NCI-H446 (cell line): ENCODE measurements around the gene HMGA1.
"Not testable (repeated sequence)": the region's sequence is repeated elsewhere in the genome, so short reads cannot be mapped to it uniquely, and the experiment has no call there.

Experiments used
- DNase-seq, 2 experiments: peaks; one replicate each; lab custom pipeline; 2025; lab: John Stamatoyannopoulos, UW

The HMGA1 gene

DNA sequence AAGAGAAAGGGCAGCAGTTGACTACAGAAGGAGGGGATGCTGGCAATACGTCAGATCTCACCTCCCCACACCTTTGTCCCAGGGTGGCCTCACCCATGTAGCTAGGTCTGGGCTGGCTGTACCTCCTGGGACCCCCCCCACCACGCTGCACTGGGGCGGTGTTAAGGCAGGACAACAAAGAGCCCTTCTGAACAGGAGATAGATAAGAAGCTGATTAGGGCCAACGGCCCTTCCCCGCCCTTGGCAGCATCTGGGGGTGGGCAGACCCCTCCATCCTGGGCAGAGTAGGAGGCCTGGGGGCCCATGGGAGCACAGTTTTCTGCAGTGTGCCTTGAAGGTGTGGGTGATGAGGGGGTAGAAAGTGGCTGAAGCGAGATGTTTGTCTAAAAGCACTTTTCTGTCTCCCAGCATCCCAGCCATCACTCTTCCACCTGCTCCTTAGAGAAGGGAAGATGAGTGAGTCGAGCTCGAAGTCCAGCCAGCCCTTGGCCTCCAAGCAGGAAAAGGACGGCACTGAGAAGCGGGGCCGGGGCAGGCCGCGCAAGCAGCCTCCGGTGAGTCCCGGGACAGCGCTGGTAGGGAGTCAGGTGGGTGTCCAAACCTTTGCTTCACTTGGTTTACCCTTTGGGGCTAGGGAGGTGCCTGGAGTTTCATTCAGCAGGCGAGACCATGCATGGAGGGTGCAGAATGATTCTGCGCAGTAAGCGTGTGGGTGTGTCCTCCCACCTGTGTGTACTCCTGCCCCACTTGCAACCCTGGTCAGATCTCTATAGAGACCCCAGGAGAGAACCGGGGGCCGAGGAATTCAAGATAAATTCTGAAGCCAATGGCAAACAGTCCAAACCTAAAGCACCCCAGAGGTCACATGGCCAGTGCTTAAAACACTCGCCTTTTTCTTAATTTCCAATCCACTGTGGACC lies 3.9 kb downstream of the HMGA1 start:
- no peak for DNase-seq

DNA sequence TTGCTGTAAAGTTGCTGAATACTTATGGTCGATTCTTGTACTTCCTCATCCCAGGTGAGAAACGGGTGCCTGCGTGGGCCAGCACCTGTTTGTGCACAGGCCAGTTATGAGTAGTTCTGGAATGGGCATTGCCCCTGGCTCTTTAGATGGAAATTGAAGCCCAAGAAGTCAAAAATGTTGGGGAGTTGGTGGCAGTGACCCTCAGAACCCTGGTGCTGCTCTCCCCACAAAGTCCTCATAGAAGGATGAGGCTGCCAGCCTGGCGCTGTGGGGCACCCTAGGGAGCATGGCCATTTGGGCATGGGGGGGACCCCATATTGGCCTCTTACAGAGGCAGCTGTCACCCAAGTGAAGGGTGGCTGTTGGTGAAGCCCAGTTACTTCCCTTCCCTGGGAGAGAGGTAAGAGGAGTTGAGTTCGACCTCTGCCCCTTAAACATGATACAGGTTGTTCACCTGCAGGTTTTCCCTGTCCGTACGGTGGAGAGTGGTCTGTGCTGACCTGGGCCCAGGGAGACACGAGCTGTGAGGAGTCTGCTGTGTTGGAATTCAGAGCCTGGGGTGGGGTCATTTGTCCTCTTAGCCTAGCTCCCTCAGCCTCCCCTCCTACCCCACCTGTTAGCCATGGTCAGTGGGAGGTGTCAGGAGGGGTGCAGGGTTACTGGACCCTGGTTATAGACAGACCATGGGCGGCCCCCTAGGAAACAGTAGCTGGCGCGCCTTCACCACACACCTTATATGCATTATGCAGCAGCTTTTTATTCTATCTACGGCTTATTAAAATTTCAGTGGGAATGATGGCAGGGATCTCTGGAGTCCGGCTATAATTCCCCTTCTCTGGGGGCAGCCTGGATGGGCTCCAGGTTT lies 4.9 kb downstream of the HMGA1 start:
- no peak for DNase-seq

GRCh38 chr6:34242252-34243130 lies 5.8 kb downstream of the HMGA1 start:
- DNase-seq: no peak

DNA sequence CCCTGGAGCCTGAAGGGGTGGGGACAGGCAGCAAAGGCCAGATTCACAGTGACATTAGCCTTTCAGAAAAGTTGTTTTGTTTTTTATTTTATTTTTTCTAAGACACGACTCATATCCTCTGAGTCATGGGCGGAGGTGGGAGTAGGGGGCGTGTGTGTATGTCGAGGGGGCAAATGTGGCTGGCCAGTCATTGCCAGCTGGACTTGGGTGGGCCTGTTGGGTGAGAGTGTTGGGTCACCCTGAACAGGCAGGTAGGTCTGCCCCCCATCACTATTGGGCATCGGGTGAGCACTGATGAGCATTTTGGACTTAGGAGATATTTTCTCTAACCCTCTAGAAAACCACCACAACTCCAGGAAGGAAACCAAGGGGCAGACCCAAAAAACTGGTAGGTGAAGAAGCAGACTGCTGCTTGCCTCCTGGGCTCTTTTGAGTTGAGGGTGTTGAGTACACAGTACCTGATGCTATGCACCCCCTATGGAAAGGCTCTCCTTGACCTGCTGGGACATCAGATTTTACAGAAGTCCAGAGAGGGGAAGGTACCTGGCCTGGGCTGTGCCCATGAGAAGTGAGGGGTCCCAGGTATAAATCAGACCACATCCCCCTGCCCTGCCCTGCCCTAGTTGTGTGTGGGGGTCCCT lies 6.6 kb downstream of the HMGA1 start:
- DNase-seq: no peak

DNA sequence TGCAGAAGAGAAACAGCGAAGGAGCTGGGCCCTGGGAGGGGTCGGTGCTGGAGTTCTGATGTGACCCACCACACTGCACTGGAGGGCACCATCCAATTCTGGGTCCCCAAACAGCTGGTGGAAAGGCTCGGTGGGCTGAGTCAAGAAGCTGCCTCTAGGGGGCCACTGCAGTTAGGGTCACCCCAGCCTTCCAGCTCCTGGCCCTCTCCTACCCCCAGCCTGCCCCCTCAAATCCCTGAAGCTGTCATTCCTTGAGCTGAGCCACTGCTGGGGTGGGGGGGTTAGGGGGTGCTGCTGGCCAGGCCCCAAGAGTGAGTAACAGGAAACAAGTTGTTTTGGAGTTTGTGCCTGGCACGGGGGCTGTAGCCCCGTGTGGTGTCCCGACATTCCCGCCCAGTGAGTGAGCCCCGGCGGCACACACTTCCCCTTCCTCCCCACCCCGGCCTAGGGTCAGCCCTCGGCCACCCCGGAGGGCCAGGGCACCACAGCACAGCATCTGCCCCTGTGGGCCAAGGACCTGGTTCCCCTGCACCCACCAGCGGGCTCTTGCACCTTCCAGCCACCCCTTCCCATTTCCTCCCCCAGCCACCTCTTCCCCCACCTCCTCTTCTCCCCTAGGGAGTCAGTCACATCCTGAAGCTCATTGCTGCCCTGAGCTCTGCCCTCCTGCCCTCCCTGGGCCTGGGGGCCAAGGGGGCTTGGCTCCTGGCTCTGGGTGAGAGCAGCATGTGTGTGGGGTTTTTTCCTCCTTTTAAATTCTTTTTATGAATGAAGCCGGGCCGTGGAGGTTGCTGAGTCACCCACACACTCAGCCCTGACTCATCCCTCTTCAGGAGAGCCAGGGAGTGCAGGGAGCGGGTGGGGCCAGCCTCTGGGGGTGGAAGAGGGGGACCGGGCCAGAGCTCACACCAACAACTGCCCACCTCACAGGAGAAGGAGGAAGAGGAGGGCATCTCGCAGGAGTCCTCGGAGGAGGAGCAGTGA lies 7.5 kb downstream of the HMGA1 start:
- DNase-seq: peak in 1 of 2 experiments; percentile 28

- DNase-seq: not testable (repeated sequence)
These were observed 8.5 kb downstream of the HMGA1 start for GRCh38 chr6:34245032-34245760.

DNA sequence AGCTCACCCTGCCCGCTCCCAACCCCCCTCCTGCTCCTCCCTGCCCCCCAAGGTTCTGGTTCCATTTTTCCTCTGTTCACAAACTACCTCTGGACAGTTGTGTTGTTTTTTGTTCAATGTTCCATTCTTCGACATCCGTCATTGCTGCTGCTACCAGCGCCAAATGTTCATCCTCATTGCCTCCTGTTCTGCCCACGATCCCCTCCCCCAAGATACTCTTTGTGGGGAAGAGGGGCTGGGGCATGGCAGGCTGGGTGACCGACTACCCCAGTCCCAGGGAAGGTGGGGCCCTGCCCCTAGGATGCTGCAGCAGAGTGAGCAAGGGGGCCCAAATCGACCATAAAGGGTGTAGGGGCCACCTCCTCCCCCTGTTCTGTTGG lies 9.1 kb downstream of the HMGA1 start:
- DNase-seq: not testable (repeated sequence)

- DNase-seq: peak in 1 of 2 experiments; percentile 49
These were observed 9.5 kb downstream of the HMGA1 start for GRCh38 chr6:34246249-34246562.

- DNase-seq: peak; percentile 17 to 49
These were observed 10.1 kb downstream of the HMGA1 start for GRCh38 chr6:34246563-34247391.

DNA sequence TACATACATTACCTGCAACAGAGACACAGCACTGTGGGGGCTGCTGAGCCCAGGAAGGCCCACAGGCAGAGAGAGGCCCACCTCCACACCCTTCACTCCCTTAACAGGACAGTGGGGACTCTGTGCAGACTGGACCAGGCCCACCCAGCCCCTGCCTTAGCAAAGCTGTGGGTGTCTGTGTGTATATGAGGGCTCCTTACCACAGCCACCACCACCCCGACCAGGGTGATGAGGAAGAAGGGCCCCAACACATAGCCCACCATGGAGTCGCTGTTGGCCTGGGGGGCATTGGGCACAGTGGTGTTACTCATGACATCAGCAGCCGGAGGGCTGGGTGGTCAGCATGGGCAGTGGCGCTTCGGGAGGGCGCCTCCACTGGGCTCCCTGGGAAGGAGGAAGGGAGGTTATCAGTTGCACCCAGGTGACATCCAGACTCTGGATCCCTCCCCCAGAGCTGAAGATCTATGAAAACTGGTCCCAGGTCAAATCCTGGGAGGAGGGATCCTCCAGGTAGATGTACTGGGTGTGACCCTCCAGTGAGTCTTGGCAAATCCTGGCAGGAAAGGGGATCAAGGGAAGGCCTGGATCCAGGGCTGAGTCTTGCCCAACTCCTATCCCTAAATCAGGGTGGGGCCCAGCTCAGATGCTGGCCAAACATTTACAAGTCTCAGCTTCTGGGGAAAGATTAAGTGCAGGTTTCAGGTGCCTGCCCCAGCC lies 11.0 kb downstream of the HMGA1 start:
- DNase-seq: no peak

DNA sequence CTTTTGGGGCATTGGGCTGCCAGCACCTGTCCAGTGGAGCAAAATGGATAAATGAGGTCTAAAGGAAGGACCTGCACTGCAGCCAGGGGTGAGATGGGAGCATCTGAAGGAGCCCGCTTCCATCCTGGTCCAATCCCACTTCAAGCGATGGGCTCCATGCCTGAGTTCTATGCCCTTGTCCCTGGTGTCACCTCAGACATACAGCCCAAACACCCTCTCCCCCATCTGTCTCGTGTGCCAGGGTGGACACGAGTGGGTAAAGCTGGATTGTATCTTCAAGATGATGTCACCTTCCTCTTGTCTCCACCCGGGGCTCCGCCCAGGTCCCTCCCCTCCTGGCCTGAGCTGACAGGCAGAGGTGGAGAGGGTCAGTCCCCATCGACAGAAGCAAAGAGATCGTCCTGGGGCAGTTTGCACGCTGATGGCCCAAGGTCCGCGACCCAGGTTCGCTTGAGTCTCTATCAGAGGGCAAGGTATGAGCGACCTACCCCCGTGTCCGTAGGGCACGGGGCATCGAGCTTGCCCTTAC lies 11.6 kb downstream of the HMGA1 start:
- DNase-seq: peak in 1 of 2 experiments; percentile 30

- peak; percentile 90 to 97 for DNase-seq
These were observed 12.2 kb downstream of the HMGA1 start, which contains the start of gene SMIM29 for GRCh38 chr6:34248727-34249468. Gene SMIM29 (minus strand): TSS chr6:34249006. CDS start chr6:34247791, 1,215 bp downstream.

DNA sequence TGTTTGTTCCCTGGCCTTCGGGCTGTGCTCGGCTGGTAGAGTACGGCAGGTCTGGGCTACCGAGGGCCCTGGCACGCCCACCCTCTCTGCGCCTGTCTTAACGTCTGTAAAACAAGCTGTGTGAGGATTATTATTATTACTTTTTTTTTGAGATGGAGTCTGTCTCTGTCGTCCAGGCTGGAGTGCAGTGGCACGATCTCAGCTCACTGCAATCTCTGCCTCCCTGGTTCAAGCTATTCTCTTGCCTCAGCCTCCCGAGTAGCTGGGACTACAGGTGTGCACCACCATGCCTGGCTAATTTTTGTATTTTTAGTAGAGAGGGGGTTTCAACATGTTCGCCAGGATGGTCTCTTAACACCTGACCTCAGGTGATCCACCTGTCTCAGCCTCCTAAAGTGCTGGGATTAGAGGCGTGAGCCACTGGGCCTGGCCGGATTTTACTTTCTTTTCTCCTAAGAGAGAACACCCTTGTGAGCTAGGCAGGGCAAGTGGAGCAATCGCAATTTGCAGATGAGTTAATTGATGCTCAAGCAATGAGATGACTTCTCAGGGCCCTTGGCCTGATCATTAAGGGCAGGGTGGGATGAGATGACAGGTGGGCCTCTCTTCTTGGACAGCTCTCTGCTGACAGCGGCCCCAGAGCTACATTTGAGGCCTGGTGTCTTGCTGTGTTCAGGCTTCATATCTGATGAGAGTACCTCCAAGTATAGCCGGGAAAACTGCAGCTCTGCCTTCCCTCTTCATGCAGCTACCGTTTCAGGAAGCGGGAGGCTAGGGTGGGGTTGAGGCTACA lies 13.0 kb downstream of the HMGA1 start:
- DNase-seq: no peak

GRCh38 chr6:34252395-34252794 lies 15.7 kb downstream of the HMGA1 start:
- not testable (repeated sequence) for DNase-seq

GRCh38 chr6:34259529-34260069 lies 22.9 kb downstream of the HMGA1 start:
- no peak for DNase-seq
